Erythroblast (primary cell): Measurements from ENCODE around the gene CTNNA3.
"Not testable (repeated sequence)": the region's sequence is repeated elsewhere in the genome, so short reads cannot be mapped to it uniquely, and the experiment has no call there.

Experiments used
- DNase-seq, 2 experiments: peaks; one replicate each; lab custom pipeline; 2025; lab: John Stamatoyannopoulos, UW
- GATA1 ChIP-seq: IDR thresholded peaks from 2 replicates; pipeline ENCODE4 v1.6.1; 2011; ENCODE audit warnings: low read depth, mild to moderate bottlenecking, control low read depth, low read length, moderate library complexity
- POLR2A ChIP-seq: IDR thresholded peaks from 2 replicates; pipeline ENCODE4 v1.6.1; 2011; ENCODE audit warnings: mild to moderate bottlenecking, low read length

CTNNA3 gene

DNA sequence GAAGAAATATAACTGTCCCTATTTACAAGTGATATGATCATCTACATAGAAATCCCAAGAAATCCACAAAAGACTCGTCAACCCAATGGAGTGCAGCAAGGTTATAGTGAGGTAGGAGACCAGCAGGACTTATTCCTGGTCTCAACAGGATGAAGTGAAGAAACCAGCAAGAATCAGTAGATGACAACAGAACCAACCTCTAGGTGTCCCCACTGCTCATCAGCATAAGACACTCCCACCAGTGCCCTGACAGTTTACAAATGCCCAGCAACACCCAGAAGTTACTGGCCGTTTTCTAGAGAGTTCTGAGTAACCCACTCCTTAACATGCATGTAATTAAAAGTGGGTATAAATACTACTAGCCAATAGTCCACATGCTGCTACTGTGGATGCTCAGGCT lies 1240.7 kb downstream of the CTNNA3 start:
- TF ChIP-seq POLR2A = no peak
- no peak for TF ChIP-seq GATA1
- DNase-seq = no peak

DNA sequence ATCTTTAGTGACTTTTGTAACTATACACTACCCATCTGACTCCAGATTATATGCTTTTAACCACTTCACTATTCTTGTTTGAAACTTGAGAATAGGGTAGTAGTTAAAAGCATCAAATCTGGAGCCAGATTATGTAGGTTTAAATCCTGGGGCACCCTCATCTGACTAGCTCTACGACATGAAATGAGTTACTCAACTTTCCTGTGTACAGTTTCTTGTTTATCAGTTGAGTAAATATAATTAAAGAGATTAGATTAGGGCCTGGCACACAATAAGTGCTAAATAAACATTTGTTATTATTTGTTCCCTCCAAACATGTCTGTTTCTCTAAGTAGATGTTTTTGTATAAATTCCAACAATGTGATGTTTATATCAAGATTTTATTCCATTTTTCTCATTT lies 1255.4 kb downstream of the CTNNA3 start:
- TF ChIP-seq POLR2A (no peak), GATA1 (no peak)

DNA sequence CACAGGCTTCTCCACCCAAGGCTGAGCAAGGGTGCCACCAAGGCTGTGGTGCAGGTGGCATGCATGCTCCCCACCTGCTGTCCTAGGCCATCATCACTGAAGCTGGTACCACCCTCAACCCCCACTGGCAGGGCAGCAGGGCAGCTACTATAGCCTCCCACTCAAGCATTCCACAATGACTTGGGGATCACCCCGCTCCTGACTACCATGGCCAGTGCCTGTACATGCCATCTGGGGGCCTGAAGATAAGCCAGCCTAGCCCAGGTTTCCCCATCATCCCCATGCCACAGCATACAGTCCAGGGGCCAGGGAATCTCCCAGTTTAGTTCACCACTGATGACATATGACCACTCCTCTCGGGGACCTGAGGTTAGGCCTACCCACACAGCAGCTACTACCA lies 1281.1 kb downstream of the CTNNA3 start:
- TF ChIP-seq POLR2A (no peak), GATA1 (no peak)
- no peak for DNase-seq

More for the DNA sequence above, 1255.4 kb downstream of the CTNNA3 start:
- DNase-seq = no peak

DNA sequence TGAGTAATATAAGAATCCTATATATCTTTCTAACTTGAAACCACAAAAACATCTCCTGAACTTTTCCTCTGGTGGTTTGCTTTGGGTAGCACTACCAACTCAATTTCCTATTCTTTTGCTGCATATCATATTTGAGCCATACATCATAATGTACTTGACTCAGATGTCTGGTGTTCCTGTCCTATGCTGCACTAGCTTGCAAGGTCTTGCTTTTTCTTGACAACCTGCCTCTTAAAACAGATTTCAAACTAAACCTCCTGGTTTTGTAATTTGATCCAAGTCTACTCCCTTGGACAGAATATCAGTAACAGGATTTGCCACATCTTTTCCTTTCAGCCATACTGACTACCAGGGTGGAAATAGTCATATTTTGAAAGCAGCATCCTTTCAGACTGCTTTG lies 1290.4 kb downstream of the CTNNA3 start:
- no peak for TF ChIP-seq POLR2A
- no peak for TF ChIP-seq GATA1
- no peak for DNase-seq

DNA sequence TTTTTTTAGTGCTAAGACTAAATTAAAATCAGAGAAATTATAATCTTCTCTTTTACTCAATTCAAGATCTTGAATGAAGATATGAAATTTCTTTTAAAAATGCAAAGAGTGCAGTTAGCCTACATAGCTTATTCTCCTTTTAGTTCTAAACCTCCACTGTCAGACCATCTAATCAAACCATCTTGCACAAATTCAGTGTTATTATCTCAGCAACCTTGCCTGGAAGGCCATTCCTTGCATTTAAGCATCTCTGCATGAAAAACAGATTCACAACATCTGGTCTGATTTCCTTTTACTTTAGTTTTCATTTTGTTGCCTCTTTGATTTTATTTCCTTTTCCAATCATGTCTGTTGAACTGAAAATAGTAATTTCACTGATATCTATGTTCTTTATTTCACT lies 1297.3 kb downstream of the CTNNA3 start:
- DNase-seq = no peak
- no peak for TF ChIP-seq POLR2A
- no peak for TF ChIP-seq GATA1

DNA sequence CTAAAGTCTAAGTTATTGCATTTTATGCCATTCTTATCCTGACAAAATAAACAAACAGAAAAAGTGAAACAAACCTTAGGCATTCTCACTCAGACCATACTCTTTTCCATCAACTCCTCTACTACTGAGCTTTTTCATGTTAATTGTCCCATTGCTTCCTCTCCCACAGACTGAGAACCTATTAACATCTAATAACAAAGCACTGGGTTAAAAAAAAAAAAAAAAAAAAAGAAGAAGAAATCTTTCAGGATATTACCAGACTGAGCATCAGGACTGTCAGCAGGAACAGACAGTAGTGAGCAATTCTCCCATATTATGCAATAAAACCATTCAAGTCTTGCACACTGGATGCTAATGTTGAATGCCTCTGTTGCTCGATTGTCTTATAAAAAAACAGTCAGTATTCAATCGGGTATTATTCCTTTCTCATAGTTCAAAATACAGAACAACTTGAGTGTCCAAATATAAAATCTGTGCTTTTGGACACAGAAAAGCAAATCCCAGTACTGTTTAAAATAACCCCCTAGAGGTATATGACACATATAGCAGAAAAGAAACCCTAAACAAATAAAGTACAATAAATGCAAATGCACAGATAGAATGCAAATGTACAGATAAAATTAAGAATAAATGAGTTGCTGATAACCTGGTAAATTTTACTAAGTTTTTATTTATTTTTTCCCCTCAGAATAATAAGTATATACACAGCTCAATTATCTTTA lies 1301.5 kb downstream of the CTNNA3 start:
- no peak for DNase-seq
- TF ChIP-seq POLR2A (no peak), GATA1 (no peak)

DNA sequence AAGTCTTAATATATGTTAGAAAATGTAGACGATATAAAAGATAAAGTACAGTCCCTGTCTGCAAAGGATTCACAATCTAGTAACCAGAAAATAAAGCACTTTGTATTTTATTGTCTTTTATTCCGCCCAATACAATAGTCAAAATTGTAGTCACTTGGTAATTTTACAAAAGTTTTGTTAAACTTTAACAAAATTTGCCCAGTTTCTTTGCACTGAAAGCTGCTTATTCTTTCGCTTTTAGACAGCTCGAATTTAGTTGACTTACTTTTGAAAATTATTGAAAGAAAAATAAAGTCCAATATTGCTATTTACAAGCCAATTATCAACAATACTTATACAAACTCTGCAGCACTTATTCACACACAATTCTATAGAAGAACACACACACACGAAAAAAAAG lies 1305.1 kb downstream of the CTNNA3 start:
- DNase-seq = no peak
- no peak for TF ChIP-seq GATA1
- TF ChIP-seq POLR2A = no peak

DNA sequence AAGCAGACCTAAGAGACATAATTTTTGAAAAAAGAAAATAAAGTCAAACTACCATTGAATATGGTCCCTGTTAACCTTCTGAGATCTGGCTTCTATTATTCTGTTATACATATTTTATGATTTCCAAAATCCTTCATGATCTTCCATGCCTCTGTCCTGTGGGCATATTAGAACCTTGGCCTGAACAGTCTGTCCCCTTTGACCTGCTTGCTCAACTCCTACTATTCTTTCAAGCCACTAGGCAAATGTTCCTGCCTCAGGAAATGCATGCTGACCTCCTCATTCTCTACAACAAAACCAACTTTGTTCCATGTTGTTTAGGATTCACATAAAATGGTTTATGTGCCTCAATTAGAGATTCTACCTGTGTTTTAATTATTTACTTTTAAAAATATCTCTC lies 1315.0 kb downstream of the CTNNA3 start:
- no peak for TF ChIP-seq GATA1
- no peak for TF ChIP-seq POLR2A
- DNase-seq = no peak

DNA sequence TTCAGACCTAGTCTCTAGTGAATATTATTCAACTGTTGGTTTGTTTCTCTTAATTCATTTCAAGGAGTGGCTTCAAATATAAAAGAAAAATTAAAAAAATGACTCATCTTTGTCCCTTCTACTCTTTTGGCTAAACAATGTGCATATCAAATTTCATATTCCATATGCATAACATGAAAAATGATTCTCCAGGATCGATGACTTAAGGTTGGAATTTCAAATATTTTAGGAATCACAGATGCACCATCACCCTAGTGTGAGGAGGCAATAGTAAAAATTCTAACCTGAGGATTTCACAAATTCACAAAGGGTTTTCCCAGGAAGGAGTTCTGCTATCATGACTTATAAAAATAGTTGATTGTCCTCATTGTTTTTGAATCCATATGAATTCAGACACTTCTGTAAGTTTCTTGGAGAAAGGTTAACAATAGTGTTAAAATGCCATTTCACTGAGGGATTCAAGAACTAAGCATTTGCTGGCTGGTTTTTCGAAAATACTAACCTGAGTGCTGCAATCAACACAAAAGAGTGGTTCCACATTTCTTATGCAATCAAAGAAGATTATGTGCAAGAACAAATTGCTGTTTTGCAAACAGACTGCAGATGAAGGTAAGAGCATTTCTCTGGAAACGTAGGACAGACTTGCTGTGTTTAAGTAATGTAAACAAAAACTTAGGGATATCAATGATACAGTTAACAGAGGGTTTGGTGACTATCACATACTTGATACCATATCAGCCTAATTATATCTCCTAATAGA lies 1317.7 kb downstream of the CTNNA3 start:
- TF ChIP-seq POLR2A = no peak
- TF ChIP-seq GATA1 = no peak
- no peak for DNase-seq

DNA sequence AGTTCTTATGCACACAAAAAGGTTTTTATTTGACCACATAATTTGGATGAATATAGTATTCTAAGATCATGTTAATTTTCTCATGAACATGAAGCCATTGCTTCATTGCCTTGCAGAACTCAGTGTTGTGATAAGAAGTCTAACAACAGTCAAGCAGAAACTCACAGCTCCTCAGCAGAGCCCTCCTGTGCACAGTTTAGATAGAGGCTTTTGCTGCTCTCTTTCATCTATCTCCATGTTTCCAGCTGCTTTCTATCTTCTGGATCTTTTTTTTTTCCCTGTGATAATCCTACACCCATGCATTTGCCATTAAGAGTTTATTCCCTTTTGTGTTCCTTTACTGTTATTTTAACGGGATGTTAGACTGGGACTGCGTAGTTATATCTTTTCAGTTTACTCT lies 1327.8 kb downstream of the CTNNA3 start:
- no peak for TF ChIP-seq GATA1
- no peak for TF ChIP-seq POLR2A
- DNase-seq = no peak

DNA sequence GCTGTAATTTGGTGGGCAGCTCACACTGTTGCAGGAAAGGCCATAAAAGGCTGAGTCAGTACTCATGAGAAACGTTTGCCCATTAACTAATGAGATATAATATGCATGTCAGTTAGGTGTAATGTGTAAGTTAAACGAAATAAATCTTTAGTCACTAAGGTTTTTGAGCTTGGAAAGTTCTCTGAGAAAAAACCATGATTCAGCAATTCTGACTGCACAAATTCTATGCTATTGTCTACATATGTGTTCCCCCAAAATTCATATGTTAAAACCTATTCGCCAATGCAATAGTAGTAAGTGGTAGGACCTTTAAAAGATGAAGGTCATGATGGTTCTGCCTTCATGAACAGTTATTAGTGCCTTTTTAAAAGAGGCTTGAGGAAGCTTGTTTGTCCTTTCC lies 1329.8 kb downstream of the CTNNA3 start:
- TF ChIP-seq POLR2A (no peak), GATA1 (no peak)
- no peak for DNase-seq

DNA sequence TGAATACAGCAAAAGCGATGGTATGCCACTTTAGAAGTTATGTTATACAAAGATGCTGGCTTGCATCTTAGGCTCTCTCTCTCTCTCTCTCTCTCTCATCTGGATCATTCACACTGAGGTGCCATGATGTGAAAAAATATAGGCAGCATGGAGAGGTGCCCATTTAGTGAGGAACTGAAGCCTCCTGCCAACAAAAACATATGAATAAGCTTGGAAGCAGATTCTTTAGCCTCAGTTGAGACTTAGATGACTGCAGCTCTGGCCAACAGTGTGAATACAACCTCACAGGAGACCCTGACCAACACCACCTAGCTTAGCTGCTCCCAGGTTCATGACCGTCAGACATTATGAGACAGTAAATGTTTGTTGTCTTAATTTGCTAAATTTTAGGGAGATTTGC lies 1330.3 kb downstream of the CTNNA3 start:
- no peak for DNase-seq
- no peak for TF ChIP-seq POLR2A
- TF ChIP-seq GATA1 = no peak

DNA sequence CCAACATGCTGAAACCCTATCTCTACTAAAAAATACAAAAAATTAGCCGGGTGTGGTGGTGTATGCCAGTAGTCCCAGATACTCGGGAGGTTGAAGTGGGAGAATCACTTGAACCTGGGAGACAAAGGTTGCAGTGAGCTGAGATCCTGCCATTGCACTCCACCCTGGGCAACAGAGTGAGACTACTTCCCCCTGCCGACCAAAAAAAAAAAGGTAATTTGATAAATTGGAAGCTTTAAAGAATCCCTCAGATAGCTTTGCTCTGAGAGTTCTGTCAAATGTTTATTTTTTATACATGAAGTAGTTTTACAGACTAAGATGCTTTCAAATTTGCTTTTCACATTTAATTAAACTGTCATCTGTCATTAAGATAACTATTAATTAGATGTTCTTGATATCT lies 1333.5 kb downstream of the CTNNA3 start:
- no peak for DNase-seq
- TF ChIP-seq POLR2A (no peak), GATA1 (no peak)

DNA sequence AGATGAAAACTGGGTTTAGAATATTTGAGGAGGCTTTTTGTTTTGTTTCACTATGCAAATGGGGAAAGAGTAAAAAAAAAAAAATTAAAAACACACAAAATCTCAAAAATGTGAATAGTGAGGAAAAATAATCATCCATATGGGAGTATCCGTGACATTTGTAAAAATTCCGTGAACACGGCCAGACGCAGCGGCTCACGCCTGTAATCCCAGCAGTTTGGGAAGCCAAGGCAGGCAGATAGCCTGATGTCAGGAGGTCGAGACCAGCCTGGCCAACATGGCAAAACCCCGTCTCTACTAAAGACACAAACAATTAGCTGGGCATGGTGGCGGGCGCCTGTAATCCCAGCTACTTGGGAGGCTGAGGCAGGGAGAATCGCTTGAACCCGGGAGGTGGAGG lies 1342.2 kb downstream of the CTNNA3 start:
- not testable (repeated sequence) for DNase-seq

DNA sequence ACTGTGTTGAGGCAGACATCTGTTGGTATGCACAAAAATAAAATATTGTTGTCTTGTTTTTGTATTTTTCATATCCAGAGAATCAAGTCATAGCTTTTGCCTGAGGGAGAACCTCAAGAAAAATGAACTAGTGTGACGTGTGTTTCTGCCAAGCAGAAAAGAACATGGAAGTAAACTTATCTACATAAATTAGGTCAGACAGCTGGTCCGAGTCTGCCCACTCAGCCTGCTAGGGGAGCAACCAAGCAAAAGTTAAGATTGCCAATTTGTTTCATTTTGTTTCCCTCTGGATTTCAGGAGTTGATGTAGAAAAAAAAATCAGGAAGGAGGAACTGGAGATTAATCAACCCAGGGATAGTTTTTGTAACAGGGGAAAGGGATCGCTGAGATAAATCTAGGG lies 1342.6 kb downstream of the CTNNA3 start:
- no peak for TF ChIP-seq POLR2A
- no peak for TF ChIP-seq GATA1
- no peak for DNase-seq
